HG02623 (cell line): Measurements from ENCODE around the gene CTSE.

ENCODE experiments used
- ATAC-seq: cut with Tn5 transposase; IDR thresholded peaks from one replicate; pipeline ENCODE4 v1.9.1; 2021; ENCODE audit warnings: moderate library complexity; ENCODE audit not compliant: unreplicated experiment

CTSE gene

DNA sequence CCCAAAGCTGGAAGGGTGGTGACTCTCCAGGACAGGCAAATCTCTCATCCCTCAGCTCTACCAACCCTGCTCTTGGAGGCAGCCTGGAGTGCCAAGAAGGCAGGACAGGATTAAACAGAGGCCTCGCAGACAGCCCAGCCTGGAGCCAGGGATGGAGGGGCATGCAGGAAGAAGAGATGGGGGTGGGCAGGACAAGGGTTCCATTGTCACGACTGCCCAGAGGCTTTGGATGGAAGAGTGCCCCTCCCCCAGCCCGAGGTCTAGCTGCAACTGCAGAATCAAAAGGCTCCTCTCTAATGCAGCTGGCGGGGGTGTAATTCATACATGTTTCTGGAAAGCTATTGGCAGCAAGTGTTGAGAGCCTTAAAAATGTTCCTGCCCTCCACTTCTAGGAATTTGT, 29.3 kb downstream of the CTSE start:
- no peak for ATAC-seq

DNA sequence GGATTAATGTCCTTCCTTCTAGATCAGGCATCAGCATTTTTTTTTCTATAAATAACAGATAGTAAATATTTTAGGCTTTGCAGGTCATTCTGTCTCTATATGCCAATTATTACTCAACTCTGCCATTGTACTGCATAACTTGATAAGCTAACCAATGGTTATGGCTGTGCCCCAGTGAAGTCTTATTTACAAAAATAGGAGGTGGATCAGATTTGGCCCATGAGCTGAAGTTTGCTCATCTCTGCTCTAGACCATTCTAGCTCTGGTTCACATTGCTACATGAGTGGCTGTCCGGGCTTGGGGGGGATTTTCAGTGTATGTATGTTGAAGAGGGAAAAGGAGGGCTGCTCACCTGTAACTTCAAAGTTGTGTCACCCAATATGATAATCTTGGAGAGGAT, 30.6 kb downstream of the CTSE start:
- ATAC-seq: no peak

DNA sequence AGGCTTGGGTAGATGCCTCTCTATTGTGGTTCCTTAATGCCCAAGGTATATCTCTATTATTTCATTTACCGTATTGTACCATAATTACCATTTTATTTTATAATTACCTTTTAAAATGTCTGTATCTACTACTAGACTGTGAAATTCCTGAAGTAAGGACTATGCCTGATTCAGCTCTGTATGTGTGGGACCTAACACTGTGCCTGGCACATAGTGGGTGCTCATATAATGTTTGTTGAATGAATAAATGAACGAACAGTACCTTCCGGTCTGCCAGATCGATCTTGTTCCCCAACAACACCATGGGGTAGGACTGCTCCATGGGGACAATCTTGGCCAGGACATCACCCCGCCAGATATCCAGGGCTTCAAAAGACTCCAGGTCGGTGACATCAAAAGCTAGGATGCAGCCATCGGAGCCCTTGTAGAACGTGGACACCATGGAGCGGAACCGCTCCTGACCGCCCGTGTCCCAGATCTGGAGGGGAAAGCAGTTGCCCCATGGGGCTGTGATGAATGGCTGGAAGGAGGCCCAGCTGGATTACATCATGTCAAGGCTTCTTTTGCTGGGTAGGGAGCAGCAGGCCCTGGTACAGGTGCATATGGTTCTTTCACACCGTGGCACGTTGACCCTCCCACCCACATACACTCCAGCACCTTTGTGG, 31.3 kb downstream of the CTSE start:
- no peak for ATAC-seq

DNA sequence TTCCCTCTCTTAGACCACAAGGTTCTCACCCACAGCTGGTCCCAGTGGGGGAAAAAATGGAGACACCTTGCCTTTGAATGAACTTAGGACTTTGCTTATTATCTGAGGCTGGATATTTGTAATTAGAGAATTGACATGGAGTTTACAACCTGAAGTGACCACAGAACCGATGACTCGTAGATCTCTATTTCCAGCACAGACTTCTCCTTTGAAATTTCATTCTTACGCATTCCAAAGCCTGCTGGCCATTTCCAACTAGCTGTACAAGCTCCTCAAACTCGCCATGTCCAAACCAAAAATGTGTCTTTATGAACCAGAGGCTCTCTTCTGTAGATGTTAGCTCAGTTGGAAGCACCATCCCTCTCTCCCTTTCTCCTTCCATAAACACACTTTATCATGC, 32.5 kb downstream of the CTSE start:
- ATAC-seq: no peak

DNA sequence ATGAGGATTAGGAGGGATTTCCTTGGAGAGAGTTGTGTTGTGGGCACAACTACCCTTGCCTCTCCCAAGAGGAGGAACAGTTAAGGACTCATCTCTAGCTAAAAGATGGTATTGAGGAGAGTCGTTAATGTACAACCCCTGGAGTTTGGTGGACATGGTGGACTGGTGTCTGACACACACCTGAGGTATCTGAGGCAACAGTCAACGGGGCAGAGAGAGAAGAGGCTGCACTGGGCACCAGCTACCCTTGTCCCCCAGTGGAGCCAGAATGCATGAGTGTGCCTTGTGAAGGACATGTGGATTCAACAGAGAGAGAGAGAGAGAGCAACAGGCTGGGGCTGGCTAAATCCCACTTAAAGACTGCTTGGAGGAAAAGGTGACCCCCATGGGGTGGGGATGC, 33.5 kb downstream of the CTSE start:
- no peak for ATAC-seq

DNA sequence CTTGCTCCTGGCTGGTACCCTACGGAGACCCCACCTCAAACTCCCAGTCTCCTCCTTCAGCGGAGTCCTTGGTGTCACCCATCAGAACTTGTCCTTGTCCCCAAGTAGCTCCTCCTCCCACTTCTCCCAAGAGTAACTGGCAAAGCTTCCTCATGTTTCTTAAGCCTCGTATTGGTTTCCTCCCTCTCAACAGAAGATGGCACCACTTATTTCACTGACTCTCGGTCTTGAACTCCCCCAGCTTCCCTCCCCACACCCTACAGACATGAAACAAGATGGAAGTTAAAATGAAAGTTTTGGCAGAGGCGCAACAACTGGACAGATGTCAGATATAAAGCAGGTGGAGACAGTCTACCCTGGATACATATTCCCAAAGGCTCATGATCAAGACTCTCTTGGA, 33.9 kb downstream of the CTSE start:
- ATAC-seq: no peak

DNA sequence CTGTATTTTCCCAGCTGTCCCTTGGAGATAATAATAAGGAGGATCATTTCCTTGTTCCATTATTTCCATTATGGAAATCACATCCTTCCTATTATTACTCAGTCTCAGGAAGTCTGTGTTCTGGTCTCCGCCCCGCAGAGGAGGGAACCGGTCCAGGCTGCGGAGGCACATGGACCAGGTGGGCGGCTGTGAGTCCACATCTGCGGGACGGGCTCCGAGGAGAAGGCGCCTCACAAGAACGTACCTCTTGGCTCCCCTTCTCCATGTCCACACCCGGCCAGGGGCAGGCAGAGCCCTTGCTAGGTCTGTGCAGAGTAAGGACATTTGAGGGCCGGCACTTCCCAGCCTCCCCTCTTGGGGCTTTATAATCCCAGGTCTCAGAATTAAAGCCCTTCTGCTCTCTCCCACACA, 35.1 kb downstream of the CTSE start:
- no peak for ATAC-seq

DNA sequence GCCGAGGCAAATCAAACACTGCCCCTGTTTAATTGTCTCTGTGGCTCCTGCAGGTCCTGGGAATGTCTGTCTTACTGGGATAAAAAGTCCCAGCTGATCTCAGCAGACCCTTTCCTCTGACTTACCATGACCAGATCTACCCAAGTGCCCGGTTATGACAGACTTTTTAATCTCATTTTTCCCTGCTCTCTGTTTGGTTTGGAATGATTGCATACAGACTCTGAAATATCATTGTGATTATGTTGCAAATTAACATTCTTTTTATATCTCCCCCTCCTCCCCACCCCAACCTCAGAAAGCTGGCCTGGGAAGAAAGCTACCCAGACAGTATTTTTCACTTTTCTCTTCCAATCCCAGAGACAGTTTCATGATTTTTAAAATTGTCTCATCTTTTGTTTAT, 36.8 kb downstream of the CTSE start:
- ATAC-seq: no peak

DNA sequence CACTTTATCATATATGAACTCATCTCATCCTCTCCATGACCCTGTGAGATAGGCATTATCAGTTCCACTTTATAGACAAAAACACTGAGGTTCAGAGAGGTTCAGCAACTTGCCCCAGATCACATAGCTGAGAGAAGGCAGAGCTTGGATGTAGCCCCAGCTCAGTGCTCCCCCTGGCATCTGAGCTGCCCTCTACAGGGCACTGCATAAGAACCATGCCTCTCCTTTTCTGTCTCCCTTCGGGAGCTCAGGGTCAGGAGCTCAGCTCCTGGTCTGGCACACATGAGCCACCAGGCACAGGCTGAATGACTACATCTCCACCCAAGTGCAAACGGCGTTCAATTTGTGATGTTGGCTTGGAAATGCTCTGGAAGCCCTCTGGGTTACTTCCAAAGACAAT, 37.4 kb downstream of the CTSE start:
- no peak for ATAC-seq

DNA sequence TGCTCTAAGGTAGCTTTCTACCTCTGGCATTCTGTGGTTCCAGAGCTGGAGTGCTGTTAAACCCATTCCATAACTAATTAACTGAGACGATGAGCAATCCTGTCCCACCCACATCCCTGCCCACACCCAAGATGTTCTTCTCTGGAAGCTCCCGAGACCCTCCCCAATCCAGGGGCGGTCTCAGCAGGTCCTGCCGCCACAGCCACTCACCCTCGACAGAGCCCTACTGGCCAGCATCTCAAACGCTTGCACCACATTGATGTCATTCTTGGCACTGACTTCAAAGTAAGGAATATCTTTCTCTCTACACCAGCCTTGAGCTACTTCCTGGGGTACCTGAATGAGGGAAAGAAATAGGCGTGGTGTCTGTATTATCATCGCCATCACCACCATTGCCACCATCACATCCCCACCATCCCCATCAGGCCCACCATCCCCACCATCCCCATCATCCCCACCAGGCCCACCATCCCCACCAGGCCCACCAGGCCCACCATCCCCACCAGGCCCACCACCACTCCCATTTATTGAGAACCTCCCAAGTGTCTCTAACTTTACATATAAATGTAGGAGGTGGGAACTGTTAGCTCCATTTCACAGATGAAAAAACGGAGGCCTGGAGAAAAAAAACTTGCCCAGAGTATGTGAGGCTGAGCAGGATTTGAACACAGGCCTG, 38.2 kb downstream of the CTSE start:
- no peak for ATAC-seq

DNA sequence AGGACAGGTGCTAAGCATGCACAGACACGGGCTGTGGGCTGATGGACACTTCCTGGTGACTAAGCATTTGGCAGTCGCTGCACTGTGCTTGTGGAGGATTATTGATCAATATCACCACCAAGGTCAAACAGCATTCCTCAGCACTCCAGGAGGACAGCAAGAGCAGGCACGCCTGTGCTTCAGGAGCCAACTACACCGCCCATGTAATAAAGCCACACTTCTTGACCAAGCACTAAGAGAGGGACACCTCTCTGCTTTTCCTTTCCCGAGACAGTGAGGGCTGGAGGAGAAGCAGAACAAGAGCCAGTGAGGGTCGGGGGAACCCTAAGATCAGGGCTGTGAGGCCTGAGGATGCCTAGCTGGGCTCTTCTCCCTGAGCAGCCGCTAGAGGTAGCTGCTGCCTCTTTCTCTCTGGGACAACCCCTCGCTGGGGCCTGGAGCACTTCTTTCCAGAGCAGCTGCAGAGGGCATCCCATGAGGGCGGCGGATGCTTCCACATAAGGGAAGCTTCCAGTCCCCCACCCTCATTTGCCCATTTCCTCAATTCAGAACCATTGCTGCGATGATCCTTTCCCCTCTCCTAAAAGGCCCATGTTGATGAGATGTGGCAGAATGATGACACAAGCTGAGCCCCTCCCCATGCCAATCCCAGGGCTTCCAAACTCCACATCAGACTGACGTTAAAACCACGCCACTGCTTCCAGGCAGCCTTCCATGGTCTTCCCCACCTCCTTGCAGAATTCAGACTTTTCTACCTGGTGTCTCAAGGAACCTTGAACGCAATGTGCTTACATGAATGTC, 39.6 kb downstream of the CTSE start:
- no peak for ATAC-seq

DNA sequence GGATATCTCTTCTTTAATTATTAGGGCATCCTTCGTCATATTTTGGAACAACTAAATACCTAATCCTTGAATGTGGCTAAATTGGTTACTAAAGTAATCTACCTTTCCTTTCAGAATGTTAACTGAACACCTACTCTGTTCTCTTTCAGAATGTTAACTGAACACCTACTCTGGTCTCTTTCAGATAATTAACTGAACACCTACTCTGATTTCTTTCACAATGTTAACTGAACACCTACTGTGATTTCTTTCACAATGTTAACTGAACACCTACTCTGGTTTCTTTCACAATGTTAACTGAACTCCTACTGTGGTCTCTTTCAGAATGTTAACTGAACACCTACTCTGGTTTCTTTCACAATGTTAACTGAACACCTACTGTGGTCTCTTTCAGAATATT, 42.4 kb downstream of the CTSE start:
- ATAC-seq: no peak

DNA sequence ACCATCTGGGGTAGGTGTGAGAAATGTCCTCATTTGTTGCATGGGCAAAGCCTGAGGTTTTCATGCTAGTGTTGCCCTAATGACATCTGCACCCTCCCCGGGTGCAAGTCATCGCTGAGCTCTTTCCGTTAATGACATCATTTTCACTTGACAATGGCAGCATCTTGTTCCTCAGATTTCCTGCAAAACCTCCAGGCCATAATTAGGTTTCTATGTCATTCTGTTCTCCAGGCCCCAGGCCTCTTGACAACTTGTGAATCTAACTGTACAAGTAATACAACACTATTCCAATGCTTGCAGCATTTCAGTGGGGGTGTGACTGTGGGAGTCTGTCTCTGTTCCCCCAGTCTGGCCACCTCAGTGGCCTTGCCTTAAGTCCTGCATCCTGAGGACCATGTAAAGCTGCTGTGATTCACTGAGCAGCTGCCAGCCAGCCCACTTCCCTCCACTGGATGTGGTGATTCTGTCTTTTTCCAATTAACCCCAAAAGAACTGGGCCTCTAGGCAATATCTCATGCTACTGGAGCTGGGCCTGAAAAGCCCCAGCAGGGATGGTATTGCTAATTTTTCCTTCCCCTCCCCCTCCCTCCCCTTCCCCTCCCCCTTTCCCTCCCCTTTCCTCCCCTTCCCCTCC, 43.3 kb downstream of the CTSE start:
- ATAC-seq: no peak

DNA sequence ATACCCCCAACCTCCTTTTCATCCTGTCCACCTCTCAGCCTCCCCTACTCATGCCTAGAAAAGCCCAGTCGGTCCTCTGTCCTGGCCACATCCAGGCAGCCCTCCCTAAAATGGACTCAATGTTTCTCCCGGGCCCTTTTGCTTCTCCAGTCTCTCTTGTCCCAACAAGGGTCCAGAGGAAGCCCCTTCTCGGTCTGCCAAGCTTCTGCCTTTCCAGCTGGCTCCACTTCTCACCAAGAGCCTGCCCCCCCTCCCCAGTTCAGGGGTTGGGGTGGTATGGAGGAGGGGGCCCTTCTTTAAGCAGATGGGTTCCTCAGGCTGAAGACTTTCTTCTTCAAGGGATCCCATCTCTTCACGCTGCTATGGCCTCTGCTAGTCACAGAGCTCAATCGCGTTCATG, 44.4 kb downstream of the CTSE start:
- ATAC-seq: no peak

DNA sequence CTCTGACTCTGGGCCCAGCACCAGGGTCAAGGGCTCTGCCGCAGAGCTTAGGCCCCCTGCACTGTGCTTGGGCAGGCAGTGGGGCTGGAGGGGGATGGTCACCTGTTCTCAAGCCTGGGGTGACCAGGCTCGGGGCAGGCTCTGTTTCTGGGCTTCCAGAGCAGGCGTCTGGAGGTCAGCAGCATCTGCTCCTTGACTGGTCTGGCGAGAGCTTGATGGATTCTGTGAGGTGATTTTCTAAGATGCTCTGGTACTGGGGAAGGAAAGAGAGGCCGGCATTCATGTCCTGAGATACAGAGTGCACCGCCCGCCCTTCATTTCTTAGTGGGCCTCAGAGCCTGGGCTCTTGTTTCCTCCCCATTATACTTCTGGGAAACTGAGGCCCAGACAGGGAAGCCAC, 45.0 kb downstream of the CTSE start:
- no peak for ATAC-seq

DNA sequence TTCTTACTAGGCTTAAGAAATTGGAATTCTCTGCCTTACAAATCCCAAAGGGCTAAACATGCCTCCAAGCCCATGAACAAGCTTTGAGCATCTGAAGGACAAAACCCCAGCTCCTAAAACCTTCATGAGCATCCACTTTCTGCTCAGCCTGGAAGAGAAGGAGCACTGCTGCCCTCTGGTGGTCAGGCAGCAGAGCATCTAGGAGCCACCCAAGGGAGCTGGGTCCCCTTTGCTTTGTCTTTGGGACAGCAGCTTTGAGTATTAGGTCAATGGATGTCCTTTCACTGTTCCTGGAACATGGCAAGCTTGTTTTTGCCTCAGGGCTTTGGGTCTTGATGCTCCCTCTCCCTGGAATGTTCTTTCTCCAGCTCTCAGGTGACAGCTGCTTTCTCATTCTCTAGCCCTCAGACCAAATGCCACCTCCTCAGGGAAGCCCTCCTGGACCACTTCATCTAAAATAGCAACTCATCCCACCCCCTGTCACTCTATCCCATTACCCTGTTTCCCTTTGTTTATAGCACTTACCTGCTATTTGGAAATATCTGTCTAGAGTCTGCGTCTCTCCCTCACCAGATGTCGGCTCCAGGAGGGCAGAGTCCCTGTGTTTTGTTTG, 46.2 kb downstream of the CTSE start:
- ATAC-seq: peak; percentile 45

DNA sequence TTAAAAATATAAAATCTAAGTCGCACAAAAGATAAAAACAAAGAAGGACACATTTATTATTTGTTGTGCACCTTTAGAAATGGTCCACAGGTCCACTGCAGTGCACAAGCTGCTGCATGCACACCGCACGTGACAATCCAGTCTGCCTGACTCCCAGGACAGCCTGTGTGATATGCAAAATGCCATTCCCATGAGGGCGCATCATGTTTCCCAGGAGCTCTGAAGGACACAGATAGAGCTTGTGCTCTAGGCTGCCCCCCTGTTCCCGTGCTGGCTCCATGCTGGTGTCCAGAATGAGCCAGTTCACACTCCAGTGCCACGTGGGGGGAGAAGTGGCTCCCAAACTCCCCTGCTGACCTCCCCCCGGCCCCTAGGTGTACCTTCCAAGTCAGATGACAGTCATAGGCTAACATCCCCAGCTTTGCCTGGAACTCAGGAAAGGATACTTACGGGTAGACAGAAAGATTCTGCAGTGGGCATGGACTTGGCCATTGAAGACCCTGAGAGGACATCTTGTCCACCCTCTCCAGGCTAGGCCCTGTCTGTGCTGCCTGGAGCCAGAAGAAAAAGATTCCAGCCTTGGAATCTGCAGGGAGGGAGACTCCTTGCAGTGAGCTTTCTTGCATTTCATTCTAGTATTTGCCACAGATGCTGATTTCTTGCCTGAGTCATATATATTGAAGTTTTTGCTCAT, 46.8 kb downstream of the CTSE start:
- ATAC-seq: no peak

DNA sequence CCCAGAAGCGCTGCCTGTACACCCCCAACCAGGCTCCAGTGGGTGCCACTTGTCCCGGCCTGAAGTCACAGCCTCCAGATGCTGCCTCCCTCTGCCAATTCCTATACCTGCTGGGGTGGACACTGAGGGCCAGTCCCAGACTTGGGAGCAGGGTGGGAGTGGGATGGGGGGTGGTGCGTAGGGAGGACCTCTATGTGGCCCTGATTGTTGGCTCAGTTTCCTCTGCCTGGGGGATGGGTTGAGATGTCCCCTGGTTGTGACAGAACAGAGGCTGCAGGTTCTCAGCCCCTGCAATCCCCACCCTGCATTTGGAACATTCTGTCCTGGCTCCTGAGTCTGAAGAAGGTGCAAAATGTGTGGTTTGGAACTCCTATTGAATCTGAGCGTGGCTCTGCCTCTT, 47.7 kb downstream of the CTSE start:
- ATAC-seq: no peak

DNA sequence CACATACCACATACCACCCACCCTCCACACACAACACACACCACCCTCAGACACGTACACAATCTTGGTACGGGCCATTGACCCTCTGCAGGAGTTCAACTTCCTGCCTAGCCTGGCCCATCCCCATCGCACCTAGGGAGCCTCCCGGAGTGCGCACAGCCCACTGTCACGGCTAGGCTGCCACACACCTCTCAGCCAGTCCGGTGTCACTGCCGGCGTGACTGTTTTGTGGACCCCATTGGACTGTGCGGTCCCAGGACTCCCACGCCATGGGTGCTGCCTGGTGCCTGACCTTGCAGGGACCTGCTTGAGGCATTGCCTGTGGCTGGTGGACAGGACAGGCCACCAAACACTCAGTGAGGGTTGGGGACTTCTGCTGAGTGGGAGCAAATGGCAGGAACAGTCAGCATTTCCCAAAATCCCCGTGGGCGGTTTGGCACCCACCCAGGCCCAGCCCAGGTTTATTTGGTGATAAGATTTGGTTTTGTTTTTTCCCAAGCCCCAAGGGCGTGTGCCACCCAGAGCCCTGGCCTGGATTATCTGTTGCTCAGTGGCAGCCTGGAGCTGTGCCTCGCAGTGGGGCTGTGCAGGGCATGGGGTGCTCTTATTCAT, 48.2 kb downstream of the CTSE start:
- ATAC-seq: no peak

DNA sequence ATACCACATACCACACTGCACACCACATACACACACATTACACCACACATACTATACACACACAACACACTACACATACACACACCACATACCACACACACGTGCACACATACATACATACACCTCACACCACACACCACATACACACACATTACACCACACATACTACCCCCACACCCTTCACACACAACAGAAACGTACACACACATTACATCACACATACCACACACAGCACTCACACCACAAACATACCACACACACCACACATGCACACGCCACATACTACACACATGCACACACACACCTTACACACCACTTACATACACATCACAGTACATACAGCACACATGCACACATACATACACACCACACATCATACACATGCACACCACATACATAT, 49.0 kb downstream of the CTSE start:
- no peak for ATAC-seq
